ENCODE data around the gene MSRB3. TPM values are rescaled to one million over a fixed set of nuclear protein-coding genes. Genes with fewer than 3 reads are reported as not detected.
"Not testable (repeated sequence)": the region's sequence is repeated elsewhere in the genome, so short reads cannot be mapped to it uniquely, and the experiment has no call there.

Gene MSRB3
- total and polyA plus RNA-seq, 12 donors = 44.7 to 169 (median 119) TPM

- Histone ChIP-seq H3K9me3 (no peaks in the 10 kb centered on the region), H3K27me3 (no peaks in the 10 kb centered on the region), H3K36me3 (peaks cover 0 to 10% (median 0%) of the 10 kb centered on the region in 9 donors), H3K4me3 (no peak overlapping the region), H3K4me1 (no peaks in the 10 kb centered on the region), H3K27ac (no peak overlapping the region)
- TF ChIP-seq CTCF (IDR thresholded peaks at IDR 0.05) = no peak
- 81 to 87% methylated on average over 6 of the region's 6 CpGs for WGBS, 2 donors
- DNase-seq (no peak), ATAC-seq (no peak)
- intact Hi-C loops (cut with DNase I) = no loop called here
These were observed 191.8 kb downstream of the MSRB3 start for GRCh38 chr12:65470256-65470655.

- H3K4me3 ChIP-seq = no peak overlapping the region
- no peaks in the 10 kb centered on the region for H3K27me3 ChIP-seq
- no peak for TF ChIP-seq CTCF (IDR thresholded peaks at IDR 0.05)
- 68 to 72% methylated on average over 2 of the region's 2 CpGs for WGBS, 2 donors
- intact Hi-C loops (cut with DNase I) = no loop called here
- H3K36me3 ChIP-seq = peaks cover 0 to 4% (median 0%) of the 10 kb centered on the region in 9 donors
- H3K27ac ChIP-seq = no peak overlapping the region
- DNase-seq (no peak), ATAC-seq (no peak)
- H3K4me1 ChIP-seq = no peaks in the 10 kb centered on the region
- H3K9me3 ChIP-seq = no peaks in the 10 kb centered on the region
These were observed 193.6 kb downstream of the MSRB3 start for GRCh38 chr12:65472079-65472478.

GRCh38 chr12:65474831-65475230 is 196.3 kb downstream of the MSRB3 start:
- Histone ChIP-seq H3K27ac (no peak overlapping the region), H3K36me3 (no peaks in the 10 kb centered on the region), H3K27me3 (no peaks in the 10 kb centered on the region), H3K4me1 (no peaks in the 10 kb centered on the region), H3K9me3 (no peaks in the 10 kb centered on the region), H3K4me3 (no peak overlapping the region)
- 93% methylated on average over 6 of the region's 6 CpGs for WGBS, 2 donors
- no peak for DNase-seq
- no peak for TF ChIP-seq CTCF (IDR thresholded peaks at IDR 0.05)
- intact Hi-C loops (cut with DNase I) = no loop called here
- ATAC-seq = no peak

GRCh38 chr12:65477721-65478120 is 199.2 kb downstream of the MSRB3 start:
- no peak for TF ChIP-seq CTCF (IDR thresholded peaks at IDR 0.05)
- no peak for ATAC-seq

GRCh38 chr12:65483891-65484516 is 205.5 kb downstream of the MSRB3 start:
- H3K27me3 ChIP-seq; H3K4me3 ChIP-seq; intact Hi-C loops (cut with DNase I); DNase-seq; H3K36me3 ChIP-seq; ATAC-seq; H3K27ac ChIP-seq; H3K4me1 ChIP-seq: not testable (repeated sequence)
- 96 to 99% methylated on average over 3 of the region's 3 CpGs for WGBS, 2 donors
- peaks cover 0 to 20% (median 9%) of the 10 kb centered on the region in 11 donors for H3K9me3 ChIP-seq

More at GRCh38 chr12:65477721-65478120, 199.2 kb downstream of the MSRB3 start:
- H3K9me3 ChIP-seq = no peaks in the 10 kb centered on the region
- H3K27ac ChIP-seq = no peak overlapping the region
- H3K27me3 ChIP-seq = no peaks in the 10 kb centered on the region
- no peaks in the 10 kb centered on the region for H3K36me3 ChIP-seq
- DNase-seq = no peak
- intact Hi-C loops (cut with DNase I) = no loop called here
- H3K4me1 ChIP-seq = no peaks in the 10 kb centered on the region
- no peak overlapping the region for H3K4me3 ChIP-seq
